8988T (cell line): ENCODE measurements around the gene RPP25L.

Source experiments
- DNase-seq: peaks from one replicate; pipeline ENCODE4 v3.0.0; 2011

RPP25L gene

GRCh38 chr9:34582787-34583186, 29.1 kb downstream of the RPP25L start:
- DNase-seq, result no peak

DNA sequence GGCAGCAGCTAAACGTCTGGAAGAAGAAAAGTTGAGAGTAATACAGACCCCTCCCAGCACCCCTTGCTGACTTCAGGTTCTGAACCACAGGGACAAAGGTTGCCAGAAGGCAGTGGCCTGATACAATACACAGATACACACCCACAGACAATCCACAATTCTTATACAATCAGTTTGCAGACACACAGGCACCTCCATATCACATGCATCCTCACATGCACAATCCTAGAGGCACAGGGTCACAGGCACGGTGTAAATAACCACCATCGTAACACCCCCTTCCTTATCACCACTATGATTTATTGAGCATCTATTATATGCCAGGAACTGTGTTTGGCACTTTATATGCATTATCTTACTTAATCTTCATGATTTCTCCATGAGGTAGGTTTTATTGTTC, 30.6 kb downstream of the RPP25L start:
- no peak for DNase-seq

GRCh38 chr9:34580358-34580757, 31.5 kb downstream of the RPP25L start:
- DNase-seq, result no peak

GRCh38 chr9:34579808-34580163, 32.1 kb downstream of the RPP25L start:
- DNase-seq, result no peak

DNA sequence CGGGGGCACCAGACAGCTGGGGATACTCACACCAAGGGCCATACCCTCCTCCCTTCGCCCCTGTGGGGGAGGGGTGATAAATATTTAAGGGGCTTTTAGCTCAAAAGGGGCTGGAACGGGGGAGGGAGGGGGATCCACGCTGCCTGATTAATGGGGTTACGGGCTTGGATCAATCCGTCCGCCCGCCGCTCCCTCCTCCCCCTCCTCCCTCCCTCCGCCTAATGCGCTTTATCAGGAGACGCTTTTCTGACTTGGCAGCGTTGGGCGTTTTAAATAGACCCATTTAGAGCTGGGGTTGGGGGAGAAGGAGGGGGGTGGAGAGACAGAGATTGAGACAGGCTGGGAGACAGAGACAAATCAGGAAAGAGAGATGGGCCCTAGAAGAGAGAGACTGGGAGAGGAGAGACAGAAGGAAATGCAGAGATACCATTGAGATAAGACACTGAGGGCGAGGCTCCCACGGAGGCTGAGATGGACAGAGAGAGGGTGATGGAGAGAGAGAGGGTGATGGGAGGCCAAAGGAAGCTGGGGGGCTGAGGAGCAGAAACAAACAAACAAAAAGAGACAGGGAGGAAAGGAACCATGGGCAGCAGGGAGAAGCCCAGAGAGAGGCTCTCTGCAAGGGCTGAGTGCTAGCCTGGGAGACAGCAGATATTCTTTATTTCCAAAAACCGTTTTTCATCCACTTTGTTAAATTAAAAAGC, 32.6 kb downstream of the RPP25L start:
- DNase-seq, result no peak

GRCh38 chr9:34578241-34579103, 33.4 kb downstream of the RPP25L start:
- DNase-seq, result no peak

- no peak for DNase-seq
Observed at GRCh38 chr9:34577400-34578240, 34.3 kb downstream of the RPP25L start.

- no peak for DNase-seq
Observed at GRCh38 chr9:34576597-34577399, 35.1 kb downstream of the RPP25L start.

- DNase-seq, result no peak
Observed at GRCh38 chr9:34575862-34576596, 35.9 kb downstream of the RPP25L start.

DNA sequence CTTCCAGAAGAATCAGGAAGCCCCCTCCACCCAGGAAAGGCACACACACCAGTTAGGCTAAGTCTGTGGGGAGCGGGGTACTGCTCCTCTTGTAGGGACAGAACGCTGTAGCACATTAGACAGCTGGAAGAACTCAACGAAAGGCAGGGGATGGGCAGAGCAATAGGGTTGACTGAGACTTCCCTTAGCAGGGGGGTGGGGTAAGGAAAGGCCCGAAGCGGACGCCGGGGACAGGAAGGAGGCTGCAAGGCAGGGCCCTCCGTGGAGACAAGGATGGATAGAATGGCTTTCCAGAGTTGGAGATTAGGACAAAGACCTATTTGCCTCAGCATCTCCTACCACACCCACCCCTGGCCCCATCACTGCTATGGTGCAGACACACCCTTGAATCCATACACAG, 36.7 kb downstream of the RPP25L start:
- DNase-seq, result no peak

- no peak for DNase-seq
Observed at GRCh38 chr9:34574571-34574970, 37.3 kb downstream of the RPP25L start.

DNA sequence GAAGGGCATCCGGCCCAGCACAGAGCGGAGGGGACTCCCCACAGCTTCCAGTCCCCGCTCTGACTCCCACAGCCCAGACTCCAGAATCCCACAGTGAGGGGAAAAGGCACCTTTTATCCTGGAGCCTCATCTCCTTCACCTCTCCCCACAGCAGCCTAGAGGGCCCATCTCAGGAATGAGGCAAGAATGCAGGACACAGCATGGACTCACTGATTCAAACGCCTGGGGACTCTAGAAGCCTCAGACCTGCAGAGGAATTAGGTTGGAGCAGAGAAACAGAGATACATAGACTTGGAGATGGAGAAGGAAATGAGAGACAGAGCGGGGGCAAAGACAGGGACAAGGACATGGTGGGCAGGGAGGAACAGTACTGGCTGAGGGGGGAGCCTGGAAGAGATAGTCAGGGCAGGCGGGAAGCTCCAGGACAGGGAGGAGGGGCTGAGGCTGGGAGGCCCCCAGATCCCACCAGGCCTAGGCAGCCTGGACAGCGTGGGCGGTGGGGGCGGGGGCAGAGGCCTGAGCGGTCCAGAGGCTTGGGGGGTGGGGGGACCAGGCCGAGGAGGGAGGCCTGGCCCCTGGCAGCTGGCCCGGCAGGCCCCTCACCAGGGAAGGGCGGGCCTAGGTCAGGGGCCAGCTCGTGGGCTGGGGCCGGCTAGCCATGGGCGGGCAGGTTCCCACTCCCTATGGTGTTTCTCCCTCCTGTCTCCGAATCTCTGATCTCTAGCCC, 38.1 kb downstream of the RPP25L start:
- DNase-seq, result no peak

DNA sequence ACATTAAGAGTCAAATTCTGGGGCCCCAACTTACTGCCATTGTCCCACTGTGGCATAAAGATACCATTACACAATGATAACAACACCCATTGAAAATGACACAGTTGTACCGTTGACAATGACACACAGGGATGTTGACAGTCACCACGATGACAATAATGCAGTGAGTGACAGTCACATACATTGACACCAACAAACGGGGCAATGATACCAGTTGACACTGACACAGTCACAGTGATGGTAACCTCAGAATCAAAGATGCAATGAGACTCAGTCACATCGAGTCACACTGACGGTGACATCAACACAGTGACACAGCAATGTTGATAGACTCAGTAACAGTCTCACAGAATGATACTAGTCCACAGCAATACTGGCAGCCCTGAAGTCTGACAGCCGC, 39.3 kb downstream of the RPP25L start:
- no peak for DNase-seq

DNA sequence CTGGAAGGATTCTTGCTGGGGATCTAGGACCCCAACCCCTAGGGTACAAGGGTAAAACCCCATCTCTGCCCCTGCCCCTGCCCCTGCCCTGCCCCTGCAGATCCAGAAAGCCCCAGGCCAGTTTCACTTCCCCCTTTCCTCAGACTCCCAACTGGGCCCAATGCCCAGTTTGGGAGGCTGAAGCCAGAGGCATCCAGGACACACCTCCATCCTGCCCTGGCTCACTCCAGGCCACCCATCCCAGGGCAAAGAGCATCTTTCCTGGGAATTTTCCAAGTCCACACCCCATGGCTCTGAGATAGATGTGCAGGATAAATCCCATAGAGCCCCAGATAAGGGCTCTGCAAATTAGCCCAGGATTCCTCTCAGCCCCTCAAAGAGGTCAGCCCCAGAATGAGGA, 39.8 kb downstream of the RPP25L start:
- no peak for DNase-seq

- DNase-seq, result no peak
Observed at GRCh38 chr9:34571481-34571810, 40.5 kb downstream of the RPP25L start.

- no peak for DNase-seq
Observed at GRCh38 chr9:34570809-34571480, 41.0 kb downstream of the RPP25L start.

- DNase-seq, result no peak
Observed at GRCh38 chr9:34570376-34570775, 41.5 kb downstream of the RPP25L start.

GRCh38 chr9:34568774-34569173, 43.1 kb downstream of the RPP25L start:
- no peak for DNase-seq

DNA sequence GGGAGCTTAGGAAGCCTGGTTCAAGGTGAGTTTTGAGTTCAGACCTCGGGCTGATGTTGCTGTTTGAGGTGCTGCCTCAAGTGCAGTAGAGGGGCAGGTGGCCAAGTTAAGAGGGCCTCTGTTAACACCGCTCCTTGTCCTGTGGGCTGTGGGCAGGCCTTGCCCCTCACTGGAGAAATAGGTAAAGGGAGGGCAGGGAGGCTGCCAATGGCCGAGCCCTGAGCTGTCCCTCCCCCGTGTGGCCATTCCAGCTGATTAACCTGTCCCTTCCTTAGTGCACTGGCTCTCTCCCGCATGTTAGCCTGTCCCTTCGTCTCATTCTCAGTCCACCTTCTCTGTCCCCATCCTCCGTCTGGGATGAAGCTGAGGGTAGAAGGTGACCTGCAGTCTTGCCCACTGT, 43.8 kb downstream of the RPP25L start:
- no peak for DNase-seq

- no peak for DNase-seq
Observed at GRCh38 chr9:34566972-34567371, 44.9 kb downstream of the RPP25L start.

GRCh38 chr9:34566322-34566721, 45.6 kb downstream of the RPP25L start:
- no peak for DNase-seq
